ENCODE measurements around the gene KCNAB2. TPM values are rescaled to one million over a fixed set of nuclear protein-coding genes. Genes with fewer than 3 reads are reported as not detected.
A peak's percentile ranks its signal among the peaks of the same experiment; 100 is the strongest.

KCNAB2 gene
- total RNA-seq, 3 donors from 2014 or later, result 6.9 to 19.8 (median 9.8) TPM

GRCh38 chr1:6124746-6125365, 79.2 kb downstream of the KCNAB2 start:
- Histone ChIP-seq H3K9me3 (no peaks in the 10 kb centered on the region), H3K4me3 (no peak overlapping the region), H3K36me3 (no peaks in the 10 kb centered on the region), H3K27me3 (peaks cover 0 to 11% of the 10 kb centered on the region in 2 donors), H3K27ac (no peak overlapping the region), H3K4me1 (no peaks in the 10 kb centered on the region)
- intact Hi-C loops (cut with DNase I; ENCODE audit: low total_unique reads), result no loop called here
- no peak for DNase-seq (ENCODE audit: low spot score in 2 of 2)
- no peak for TF ChIP-seq POLR2AphosphoS5 (IDR thresholded peaks at IDR 0.05)
- no peak for TF ChIP-seq CTCF (IDR thresholded peaks at IDR 0.05)
- no peak for TF ChIP-seq POLR2A (IDR thresholded peaks at IDR 0.05)

GRCh38 chr1:6125366-6125765, 79.7 kb downstream of the KCNAB2 start:
- H3K4me3 ChIP-seq, result no peak overlapping the region
- H3K4me1 ChIP-seq, result no peaks in the 10 kb centered on the region
- peaks cover 0 to 11% of the 10 kb centered on the region in 2 donors for H3K27me3 ChIP-seq
- no peaks in the 10 kb centered on the region for H3K36me3 ChIP-seq
- no peak for TF ChIP-seq POLR2AphosphoS5 (IDR thresholded peaks at IDR 0.05)
- TF ChIP-seq CTCF (IDR thresholded peaks at IDR 0.05), result no peak
- no peak for TF ChIP-seq POLR2A (IDR thresholded peaks at IDR 0.05)
- no peak overlapping the region for H3K27ac ChIP-seq
- intact Hi-C loops (cut with DNase I; ENCODE audit: low total_unique reads), result no loop called here
- H3K9me3 ChIP-seq, result no peaks in the 10 kb centered on the region
- no peak for DNase-seq (ENCODE audit: low spot score in 2 of 2)

GRCh38 chr1:6126028-6126427, 80.3 kb downstream of the KCNAB2 start:
- no peak for DNase-seq (ENCODE audit: low spot score in 2 of 2)
- Histone ChIP-seq H3K27ac (no peak overlapping the region), H3K4me3 (no peak overlapping the region), H3K27me3 (peaks cover 0 to 11% of the 10 kb centered on the region in 2 donors), H3K9me3 (no peaks in the 10 kb centered on the region), H3K4me1 (no peaks in the 10 kb centered on the region), H3K36me3 (no peaks in the 10 kb centered on the region)
- TF ChIP-seq POLR2A (IDR thresholded peaks at IDR 0.05) (no peak), CTCF (IDR thresholded peaks at IDR 0.05) (no peak), POLR2AphosphoS5 (IDR thresholded peaks at IDR 0.05) (no peak)
- intact Hi-C loops (cut with DNase I; ENCODE audit: low total_unique reads), result no loop called here

- H3K4me1 ChIP-seq, result no peaks in the 10 kb centered on the region
- H3K9me3 ChIP-seq, result peaks cover 0 to 3% of the 10 kb centered on the region in 2 donors
- H3K27ac ChIP-seq, result no peak overlapping the region
- TF ChIP-seq POLR2A (IDR thresholded peaks at IDR 0.05) (no peak), POLR2AphosphoS5 (IDR thresholded peaks at IDR 0.05) (no peak), CTCF (IDR thresholded peaks at IDR 0.05) (no peak)
- intact Hi-C loops (cut with DNase I; ENCODE audit: low total_unique reads), result no loop called here
- no peak for DNase-seq (ENCODE audit: low spot score in 2 of 2)
- no peak overlapping the region for H3K4me3 ChIP-seq
- H3K27me3 ChIP-seq, result peaks cover 0 to 11% of the 10 kb centered on the region in 2 donors
- no peaks in the 10 kb centered on the region for H3K36me3 ChIP-seq
Observed at GRCh38 chr1:6126521-6127067, 80.9 kb downstream of the KCNAB2 start.

GRCh38 chr1:6127587-6128163, 82.0 kb downstream of the KCNAB2 start:
- H3K4me1 ChIP-seq, result no peaks in the 10 kb centered on the region
- H3K4me3 ChIP-seq, result peak overlapping the region in 2 of 3 donors; percentile 27 to 39
- peaks cover 0 to 11% of the 10 kb centered on the region in 2 donors for H3K27me3 ChIP-seq
- TF ChIP-seq POLR2AphosphoS5 (IDR thresholded peaks at IDR 0.05) (no peak), CTCF (IDR thresholded peaks at IDR 0.05) (no peak)
- peaks cover 0 to 8% of the 10 kb centered on the region in 2 donors for H3K9me3 ChIP-seq
- H3K36me3 ChIP-seq, result no peaks in the 10 kb centered on the region
- peak in 1 of 2 donors; percentile 37 for DNase-seq (ENCODE audit: low spot score in 2 of 2)
- intact Hi-C loops (cut with DNase I; ENCODE audit: low total_unique reads), result no loop called here
- H3K27ac ChIP-seq, result no peak overlapping the region

All from breast epithelium (tissue), 4 donors.